ENCODE results near the gene CLEC16A.

- TF ChIP-seq POLR2A (IDR thresholded peaks at IDR 0.05) (no peak), EP300 (IDR thresholded peaks at IDR 0.05) (no peak)
- TF ChIP-seq, protein P1, sequence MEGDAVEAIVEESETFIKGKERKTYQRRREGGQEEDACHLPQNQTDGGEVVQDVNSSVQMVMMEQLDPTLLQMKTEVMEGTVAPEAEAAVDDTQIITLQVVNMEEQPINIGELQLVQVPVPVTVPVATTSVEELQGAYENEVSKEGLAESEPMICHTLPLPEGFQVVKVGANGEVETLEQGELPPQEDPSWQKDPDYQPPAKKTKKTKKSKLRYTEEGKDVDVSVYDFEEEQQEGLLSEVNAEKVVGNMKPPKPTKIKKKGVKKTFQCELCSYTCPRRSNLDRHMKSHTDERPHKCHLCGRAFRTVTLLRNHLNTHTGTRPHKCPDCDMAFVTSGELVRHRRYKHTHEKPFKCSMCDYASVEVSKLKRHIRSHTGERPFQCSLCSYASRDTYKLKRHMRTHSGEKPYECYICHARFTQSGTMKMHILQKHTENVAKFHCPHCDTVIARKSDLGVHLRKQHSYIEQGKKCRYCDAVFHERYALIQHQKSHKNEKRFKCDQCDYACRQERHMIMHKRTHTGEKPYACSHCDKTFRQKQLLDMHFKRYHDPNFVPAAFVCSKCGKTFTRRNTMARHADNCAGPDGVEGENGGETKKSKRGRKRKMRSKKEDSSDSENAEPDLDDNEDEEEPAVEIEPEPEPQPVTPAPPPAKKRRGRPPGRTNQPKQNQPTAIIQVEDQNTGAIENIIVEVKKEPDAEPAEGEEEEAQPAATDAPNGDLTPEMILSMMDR (IDR thresholded peaks at IDR 0.05): peak in 1 of 4 experiments; percentile 16
These were observed 37.4 kb downstream of the CLEC16A start for GRCh38 chr16:10981697-10982216.

Measured in gastroesophageal sphincter (tissue), 3 donors.